Thoracic aorta (tissue), 2 donors: ENCODE results near the gene ZNF322. TPM values are rescaled to one million over a fixed set of nuclear protein-coding genes. Genes with fewer than 3 reads are reported as not detected.
A peak's percentile ranks its signal among the peaks of the same experiment; 100 is the strongest.

ENCODE experiments used
- ATAC-seq: fragments of 150-250 bp; one replicate; pipeline ENCODE4 v1.8.0; 2017; ENCODE audit warnings: low read depth; ENCODE audit not compliant: insufficient number of reproducible peaks, low FRiP score
- DNase-seq: peaks from one replicate; pipeline ENCODE4 v3.0.0-alpha.2; 2020; ENCODE audit warnings: low spot score
- H3K27ac ChIP-seq, 2 donors: fragments of 200-600 bp; sonication (generic); 1 replicate in 1 of 2; 2 replicates in 1 of 2; pipeline ENCODE4 v1.5.1; 2016; ENCODE audit warnings: mild to moderate bottlenecking in 2 of 2, moderate library complexity in 2 of 2
- H3K27me3 ChIP-seq: fragments of 200-600 bp; sonication (generic); replicated peaks from 2 replicates; pipeline ENCODE4 v1.6.0; 2016; ENCODE audit warnings: mild to moderate bottlenecking; ENCODE audit not compliant: insufficient read depth
- H3K36me3 ChIP-seq: fragments of 200-600 bp; sonication (generic); one replicate; pipeline ENCODE4 v1.5.1; 2016
- H3K4me1 ChIP-seq, 2 donors: fragments of 200-600 bp; sonication (generic); 1 replicate in 1 of 2; 2 replicates in 1 of 2; pipeline versions ENCODE4 v1.5.1 to v1.6.0; 2016; ENCODE audit warnings: low read depth in 2 of 2, mild to moderate bottlenecking in 1 of 2; ENCODE audit not compliant: control insufficient read depth in 1 of 2
- H3K4me3 ChIP-seq: fragments of 200-600 bp; sonication (generic); 2 replicates; pipeline ENCODE4 v1.5.1; 2016; ENCODE audit warnings: mild to moderate bottlenecking
- H3K9me3 ChIP-seq: fragments of 200-600 bp; sonication (generic); 2 replicates; pipeline ENCODE4 v1.5.1; 2016
- CTCF ChIP-seq: fragments of 200-600 bp; sonication (generic); IDR thresholded peaks from one replicate; pipeline ENCODE4 v1.5.1; 2019; ENCODE audit warnings: antibody characterized with exemption
- total RNA-seq, 2 donors: library from RNA; depleted of rRNA; stranded (reverse); fragments of >200 nt; gene quantifications; one replicate each; pipeline versions ENCODE4 v1.1.0 to v1.2.3, GENCODE V29; 2016

ZNF322 gene
- total RNA-seq, 2 donors from 2014 or later: 18.1 to 18.6 TPM

GRCh38 chr6:26595669-26596269, 63.8 kb downstream of the ZNF322 start:
- TF ChIP-seq CTCF: peak; percentile 95
- ATAC-seq (peak; percentile 66), DNase-seq (peak; percentile 76)
- Histone ChIP-seq H3K27me3 (no peaks in the 10 kb centered on the region), H3K9me3 (no peaks in the 10 kb centered on the region), H3K36me3 (peaks cover 7% of the 10 kb centered on the region), H3K27ac (peak overlapping the region; percentile 68 to 87), H3K4me3 (peak overlapping the region; percentile 79), H3K4me1 (peaks cover 6 to 15% of the 10 kb centered on the region in 2 donors)

DNA sequence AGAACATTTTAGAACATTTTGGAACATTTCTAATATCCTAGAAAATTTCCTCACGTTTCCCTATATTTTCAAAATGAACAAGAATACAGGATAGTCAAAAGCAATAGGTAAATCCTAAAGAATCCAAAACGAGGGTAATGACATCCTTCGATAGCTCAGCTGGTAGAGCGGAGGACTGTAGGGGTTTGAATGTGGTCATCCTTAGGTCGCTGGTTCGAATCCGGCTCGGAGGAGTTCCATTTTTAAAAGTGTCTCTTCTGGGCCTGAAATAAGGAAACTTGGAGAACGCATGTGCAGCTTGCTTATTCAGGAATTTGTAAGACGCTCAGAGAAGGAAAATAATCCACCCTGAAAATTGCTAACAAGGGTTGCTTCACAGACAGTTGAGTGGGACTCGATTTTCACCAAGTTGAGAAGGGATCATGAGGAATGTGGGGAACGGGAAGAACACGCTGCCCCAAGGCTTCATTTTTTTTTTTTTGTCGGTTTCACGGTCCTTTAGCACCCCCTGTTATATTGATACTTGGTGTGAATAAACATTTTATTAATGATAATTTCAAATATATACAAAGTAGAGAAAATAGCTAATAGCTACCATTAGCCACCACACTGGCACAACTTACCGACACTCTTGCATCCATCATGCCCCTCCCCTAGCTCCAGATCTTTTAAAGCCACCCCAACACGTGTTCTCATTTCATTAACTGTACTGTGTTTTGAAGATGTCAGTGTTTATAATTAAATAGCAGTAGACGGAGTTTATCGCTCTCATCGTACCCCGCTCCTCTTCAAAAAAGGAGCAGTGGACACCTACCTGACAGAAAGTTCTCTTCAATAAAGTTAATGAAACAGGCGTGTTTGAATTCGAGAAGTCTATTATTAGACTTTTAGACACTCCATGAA, 64.6 kb downstream of the ZNF322 start:
- H3K4me3 ChIP-seq: peak overlapping the region; percentile 79
- TF ChIP-seq CTCF: no peak
- peak overlapping the region; percentile 68 to 87 for H3K27ac ChIP-seq
- no peak for DNase-seq
- no peaks in the 10 kb centered on the region for H3K9me3 ChIP-seq
- no peaks in the 10 kb centered on the region for H3K27me3 ChIP-seq
- H3K36me3 ChIP-seq: peaks cover 7% of the 10 kb centered on the region
- no peak for ATAC-seq
- peaks cover 6 to 15% of the 10 kb centered on the region in 2 donors for H3K4me1 ChIP-seq

DNA sequence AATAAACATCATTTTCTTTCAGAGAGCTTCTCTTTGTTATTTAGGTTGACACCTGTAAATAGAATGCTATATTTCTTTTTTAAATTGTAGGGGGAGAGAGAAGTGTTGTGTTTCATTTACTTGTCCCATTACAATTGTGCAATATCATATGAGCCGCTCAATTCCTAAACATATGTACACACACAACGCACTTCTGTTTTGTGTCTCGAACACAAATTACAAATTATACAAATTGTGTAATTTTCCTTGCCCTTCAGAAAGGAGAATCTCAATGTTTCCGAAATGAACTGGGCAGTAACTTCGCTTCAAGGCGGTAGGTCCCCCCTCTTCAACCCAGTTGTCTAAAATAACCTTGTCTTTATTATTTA, 65.4 kb downstream of the ZNF322 start:
- no peaks in the 10 kb centered on the region for H3K9me3 ChIP-seq
- H3K27ac ChIP-seq: no peak overlapping the region
- ATAC-seq: no peak
- H3K4me1 ChIP-seq: peaks cover 6 to 15% of the 10 kb centered on the region in 2 donors
- no peak for DNase-seq
- no peak for TF ChIP-seq CTCF
- no peak overlapping the region for H3K4me3 ChIP-seq
- no peaks in the 10 kb centered on the region for H3K27me3 ChIP-seq
- H3K36me3 ChIP-seq: peaks cover 7% of the 10 kb centered on the region

- ATAC-seq (no peak), DNase-seq (no peak)
- H3K9me3 ChIP-seq: no peaks in the 10 kb centered on the region
- H3K27ac ChIP-seq: no peak overlapping the region
- TF ChIP-seq CTCF: no peak
- H3K4me3 ChIP-seq: no peak overlapping the region
- H3K27me3 ChIP-seq: no peaks in the 10 kb centered on the region
- H3K36me3 ChIP-seq: peaks cover 4% of the 10 kb centered on the region
- H3K4me1 ChIP-seq: peaks cover 6 to 15% of the 10 kb centered on the region in 2 donors
Measured at GRCh38 chr6:26593278-26594130, 66.0 kb downstream of the ZNF322 start.

DNA sequence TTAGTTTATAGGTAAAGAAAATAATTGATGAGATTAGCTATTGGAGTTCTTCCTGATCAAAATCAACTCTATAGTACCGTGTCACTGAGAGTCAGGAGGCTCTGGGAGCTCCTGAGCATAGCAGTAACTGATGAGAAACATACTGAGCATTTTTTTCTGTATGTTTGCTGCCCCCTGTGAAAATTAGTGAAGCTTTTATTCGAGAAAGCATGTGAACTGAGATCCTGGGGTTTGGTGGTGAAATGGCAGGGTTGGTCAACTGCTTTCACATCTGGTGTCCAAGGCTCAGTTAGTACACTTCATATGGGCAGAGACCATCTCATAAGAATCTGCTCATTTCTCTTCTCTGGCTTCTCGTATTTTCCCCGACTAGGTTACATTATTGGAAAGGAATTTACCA, 66.9 kb downstream of the ZNF322 start:
- Histone ChIP-seq H3K27ac (no peak overlapping the region), H3K27me3 (no peaks in the 10 kb centered on the region), H3K4me3 (no peak overlapping the region), H3K4me1 (peaks cover 3 to 8% of the 10 kb centered on the region in 2 donors), H3K36me3 (no peaks in the 10 kb centered on the region), H3K9me3 (no peaks in the 10 kb centered on the region)
- no peak for ATAC-seq
- TF ChIP-seq CTCF: no peak
- DNase-seq: no peak
